Measurements from ENCODE around the gene SLC22A16.

The SLC22A16 gene

GRCh38 chr6:110447761-110448160 is 28.7 kb downstream of the SLC22A16 start:
- DNase-seq (ENCODE audit: low read depth), result no peak

GRCh38 chr6:110446405-110446804 is 30.0 kb downstream of the SLC22A16 start:
- no peak for DNase-seq (ENCODE audit: low read depth)

GRCh38 chr6:110440026-110440425 is 36.4 kb downstream of the SLC22A16 start:
- DNase-seq (ENCODE audit: low read depth), result no peak

GRCh38 chr6:110439356-110439755 is 37.1 kb downstream of the SLC22A16 start:
- no peak for DNase-seq (ENCODE audit: low read depth)

- no peak for DNase-seq (ENCODE audit: low read depth)
Observed at GRCh38 chr6:110434961-110435602, 41.3 kb downstream of the SLC22A16 start.

GRCh38 chr6:110432285-110432900 is 44.0 kb downstream of the SLC22A16 start:
- no peak for DNase-seq (ENCODE audit: low read depth)

- DNase-seq (ENCODE audit: low read depth), result no peak
Observed at GRCh38 chr6:110430741-110431140, 45.7 kb downstream of the SLC22A16 start.

GRCh38 chr6:110430236-110430635 is 46.2 kb downstream of the SLC22A16 start:
- no peak for DNase-seq (ENCODE audit: low read depth)

GRCh38 chr6:110428153-110428552 is 48.3 kb downstream of the SLC22A16 start:
- no peak for DNase-seq (ENCODE audit: low read depth)

GRCh38 chr6:110425816-110426215 is 50.6 kb downstream of the SLC22A16 start:
- DNase-seq (ENCODE audit: low read depth), result no peak

GRCh38 chr6:110422444-110422822 is 54.0 kb downstream of the SLC22A16 start:
- DNase-seq (ENCODE audit: low read depth), result no peak

GRCh38 chr6:110421749-110422443 is 54.5 kb downstream of the SLC22A16 start:
- DNase-seq (ENCODE audit: low read depth), result no peak

GRCh38 chr6:110419028-110419739 is 57.2 kb downstream of the SLC22A16 start:
- no peak for DNase-seq (ENCODE audit: low read depth)

GRCh38 chr6:110418594-110418993 is 57.8 kb downstream of the SLC22A16 start:
- DNase-seq (ENCODE audit: low read depth), result no peak

GRCh38 chr6:110415086-110415916 is 61.1 kb downstream of the SLC22A16 start, which contains the start of gene DDO:
TSS of gene DDO (minus strand) at chr6:110415575. CDS start at chr6:110413462, 2,113 bp downstream.
- DNase-seq (ENCODE audit: low read depth), result no peak

- no peak for DNase-seq (ENCODE audit: low read depth)
Observed at GRCh38 chr6:110414669-110415068, 61.7 kb downstream of the SLC22A16 start.

- DNase-seq (ENCODE audit: low read depth), result no peak
Observed at GRCh38 chr6:110412360-110412759, 64.1 kb downstream of the SLC22A16 start.

- DNase-seq (ENCODE audit: low read depth), result no peak
Observed at GRCh38 chr6:110410511-110410910, 65.9 kb downstream of the SLC22A16 start.

- DNase-seq (ENCODE audit: low read depth), result no peak
Observed at GRCh38 chr6:110409794-110410193, 66.6 kb downstream of the SLC22A16 start.

- DNase-seq (ENCODE audit: low read depth), result no peak
Observed at GRCh38 chr6:110408901-110409300, 67.5 kb downstream of the SLC22A16 start.

GRCh38 chr6:110404607-110405006 is 71.8 kb downstream of the SLC22A16 start:
- no peak for DNase-seq (ENCODE audit: low read depth)

Data from stimulated activated CD8-positive, alpha-beta memory T cell treated with anti-CD3 and anti-CD28 coated beads, Interleukin-12 subunit alpha, Interleukin-12 subunit beta, amount 100 ng/mL, for 4 hours (primary cell).